HCEC 1CT (cell line): ENCODE measurements around the gene GATA2.

Source experiments
- DNase-seq: peaks from one replicate; pipeline ENCODE4 v3.0.0-alpha.2; 2017

The GATA2 gene

DNA sequence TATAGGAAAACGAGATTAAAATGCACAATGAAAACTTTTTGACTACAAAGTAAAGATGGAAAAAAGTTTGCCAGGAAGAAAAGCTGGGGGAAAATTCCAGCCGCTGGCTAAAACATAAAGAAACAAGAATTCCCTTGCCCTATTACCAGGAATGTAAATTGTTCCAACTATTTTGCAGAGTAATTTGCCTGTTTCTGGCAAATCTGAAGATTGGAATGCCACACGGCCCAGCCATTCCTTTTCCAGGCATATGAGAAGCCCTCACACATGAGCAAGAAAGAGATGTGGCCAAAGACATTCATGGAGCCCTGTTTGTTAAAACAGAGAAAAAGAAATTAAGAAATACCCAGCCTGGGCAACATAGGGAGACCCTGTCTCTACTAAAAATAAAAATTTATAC lies 8.4 kb upstream of the GATA2 start:
- DNase-seq: no peak

GRCh38 chr3:128500556-128500955 lies 7.6 kb upstream of the GATA2 start:
- DNase-seq: no peak

DNA sequence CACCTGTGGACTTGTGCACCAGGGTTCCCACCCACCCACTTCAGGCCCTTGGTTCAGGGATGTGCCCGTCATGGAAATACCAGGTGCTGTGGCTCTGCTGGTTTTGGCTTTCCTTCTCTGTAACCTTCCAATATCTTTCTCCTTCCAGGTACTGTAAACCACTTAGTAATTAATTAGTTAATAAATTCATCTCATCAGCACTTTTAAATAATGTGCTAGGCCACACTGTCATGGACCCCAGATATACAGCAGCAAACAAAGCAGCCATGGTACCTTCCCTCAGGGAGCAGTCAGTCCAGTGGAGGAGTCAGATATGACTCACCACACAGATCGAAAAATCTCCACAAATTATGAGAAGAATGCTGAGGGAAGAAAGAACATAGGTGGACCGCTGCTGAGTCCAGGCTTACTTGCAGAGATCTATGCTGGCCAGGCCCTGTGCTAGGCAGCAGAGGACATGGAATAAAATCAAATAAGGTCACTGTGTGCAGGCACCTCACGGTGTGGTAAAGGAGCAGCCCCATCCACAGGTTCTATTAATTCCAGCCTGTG lies 6.8 kb upstream of the GATA2 start:
- peak; percentile 27 for DNase-seq

- no peak for DNase-seq
Observed at GRCh38 chr3:128498901-128499530, 6.0 kb upstream of the GATA2 start.

DNA sequence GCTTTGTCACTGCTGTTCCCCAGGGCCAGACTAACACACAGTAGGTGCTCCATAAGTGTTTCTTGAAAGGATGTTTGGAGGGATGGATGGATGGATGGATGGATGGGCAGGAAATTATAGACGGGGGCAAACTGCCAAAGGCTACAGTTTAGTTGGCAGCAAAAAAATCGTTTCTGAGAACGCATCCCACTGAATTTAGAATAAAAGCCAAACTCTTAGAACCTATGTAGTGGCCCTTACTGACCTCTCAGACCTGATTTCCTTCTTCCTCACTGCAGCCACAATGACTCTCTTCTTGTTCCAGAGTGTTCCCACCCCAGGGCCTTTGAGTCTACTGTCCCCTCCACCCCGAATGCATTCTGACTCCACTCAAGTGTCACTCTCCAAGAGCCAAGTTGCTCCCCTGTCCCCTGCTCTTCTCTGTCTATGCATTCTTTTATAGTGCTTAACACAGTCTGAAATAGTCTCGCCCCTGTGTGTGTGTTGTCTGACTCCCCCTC lies 5.2 kb upstream of the GATA2 start:
- no peak for DNase-seq

DNA sequence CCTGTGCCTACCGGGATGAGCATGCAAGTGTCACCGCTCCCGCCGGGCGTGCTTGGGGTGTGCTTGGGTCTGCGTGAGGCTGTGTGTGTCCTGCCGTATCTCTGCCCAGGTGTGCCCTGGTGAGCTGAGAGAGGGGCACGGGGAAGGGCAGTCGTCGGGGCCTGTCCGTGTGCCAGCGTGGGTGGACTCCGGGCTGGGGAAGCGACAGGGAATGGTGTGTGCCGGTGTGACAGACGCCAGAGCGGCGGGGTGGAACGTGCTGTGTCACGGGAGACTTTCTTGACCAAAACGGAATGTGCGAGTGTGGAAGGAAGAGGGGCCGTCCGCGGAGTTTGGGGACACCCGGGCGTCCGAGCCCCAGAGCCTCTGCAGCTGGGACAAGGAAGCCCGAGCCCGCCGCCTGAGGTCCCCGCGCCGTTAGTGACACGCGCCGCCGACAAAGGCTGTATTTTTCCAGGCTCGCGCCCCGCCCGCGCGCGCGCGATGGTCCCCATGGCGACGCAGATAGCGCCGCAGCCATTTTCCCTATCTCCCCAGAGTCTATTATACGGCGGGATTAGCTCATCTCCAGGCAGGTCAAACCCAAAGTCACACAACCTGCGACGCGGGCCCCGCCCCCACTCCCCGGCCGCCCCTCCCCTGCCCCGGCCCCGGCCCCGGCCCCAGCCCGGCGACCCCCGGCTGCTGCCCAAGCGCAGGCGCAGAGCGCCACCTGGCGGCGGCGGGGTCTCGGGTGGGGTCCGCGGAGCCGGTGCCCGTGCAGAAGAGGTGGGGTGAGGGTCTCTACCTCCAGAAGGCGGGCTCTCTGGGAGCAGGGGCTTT lies 4.5 kb upstream of the GATA2 start:
- DNase-seq: no peak

DNA sequence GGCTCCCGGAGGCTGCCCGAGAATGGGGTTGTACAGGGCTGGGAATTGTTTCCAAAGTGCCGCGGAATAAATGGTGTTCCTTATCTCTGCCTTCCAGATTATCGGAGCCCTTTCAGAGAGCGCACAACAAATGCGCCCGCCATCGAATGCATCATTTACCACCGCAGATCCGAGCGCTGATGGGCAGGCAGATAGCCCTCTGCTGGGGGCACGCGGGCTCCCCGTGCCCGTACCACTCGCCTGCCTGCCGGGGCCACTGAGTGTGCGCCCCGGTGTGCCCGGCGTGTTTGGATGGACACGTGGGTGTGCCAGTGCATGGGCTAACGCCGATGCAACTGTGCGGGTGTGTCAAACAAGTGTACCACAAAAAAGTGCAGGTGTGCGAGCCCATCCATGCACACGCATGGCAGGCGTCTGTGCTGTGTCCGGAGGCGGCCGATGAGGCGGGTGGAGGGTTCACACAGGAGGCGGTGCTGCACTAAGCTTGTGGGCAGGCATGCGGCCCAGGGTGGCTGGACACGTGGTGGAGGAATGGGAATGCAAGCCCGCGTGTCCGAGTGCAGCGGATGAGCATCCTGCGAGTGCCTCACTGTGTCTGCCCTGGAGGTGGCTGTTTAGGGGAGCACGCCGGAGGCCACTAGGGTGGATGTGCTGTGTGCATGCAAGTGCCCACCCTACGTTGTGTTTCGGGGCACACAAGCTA lies 3.8 kb upstream of the GATA2 start:
- DNase-seq: no peak

GRCh38 chr3:128496019-128496601 lies 3.1 kb upstream of the GATA2 start:
- DNase-seq: no peak

DNA sequence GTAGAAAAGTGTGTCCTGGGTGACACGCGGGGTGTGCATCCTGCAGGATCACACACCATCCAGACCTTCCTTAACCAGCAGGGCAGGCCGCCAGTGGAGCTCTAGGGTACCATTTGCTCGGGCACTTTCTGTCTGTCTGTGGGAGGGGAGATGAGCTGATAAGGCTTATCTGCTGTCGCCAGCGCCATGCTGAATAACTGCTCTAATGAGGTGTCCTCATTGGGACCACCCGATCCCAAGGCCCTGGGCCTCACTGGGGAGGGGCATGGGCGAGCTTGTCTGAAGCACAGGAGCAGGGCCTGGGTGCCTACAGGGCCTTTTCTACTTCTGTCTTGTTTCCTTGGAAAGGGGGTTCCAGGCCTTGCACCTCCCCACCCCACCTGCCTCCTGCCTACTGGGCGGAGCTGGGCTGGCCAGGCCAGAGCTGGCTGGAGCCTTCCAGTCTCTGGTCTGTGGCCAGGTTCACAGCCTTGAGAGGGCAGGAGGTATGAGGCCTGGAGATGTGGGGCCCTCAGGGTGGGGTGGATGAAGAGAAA lies 2.5 kb upstream of the GATA2 start:
- DNase-seq: no peak

GRCh38 chr3:128494367-128494650 lies 1.3 kb upstream of the GATA2 start:
- DNase-seq: no peak

GRCh38 chr3:128493570-128494366 lies 767 bp upstream of the GATA2 start:
- no peak for DNase-seq

- DNase-seq: no peak
Observed at GRCh38 chr3:128491941-128492670, 895 bp downstream of the GATA2 start.

GRCh38 chr3:128491691-128491940 lies 1.4 kb downstream of the GATA2 start:
- no peak for DNase-seq

GRCh38 chr3:128490915-128491690 lies 1.9 kb downstream of the GATA2 start:
- DNase-seq: no peak

GRCh38 chr3:128490650-128490914 lies 2.4 kb downstream of the GATA2 start:
- DNase-seq: no peak

DNA sequence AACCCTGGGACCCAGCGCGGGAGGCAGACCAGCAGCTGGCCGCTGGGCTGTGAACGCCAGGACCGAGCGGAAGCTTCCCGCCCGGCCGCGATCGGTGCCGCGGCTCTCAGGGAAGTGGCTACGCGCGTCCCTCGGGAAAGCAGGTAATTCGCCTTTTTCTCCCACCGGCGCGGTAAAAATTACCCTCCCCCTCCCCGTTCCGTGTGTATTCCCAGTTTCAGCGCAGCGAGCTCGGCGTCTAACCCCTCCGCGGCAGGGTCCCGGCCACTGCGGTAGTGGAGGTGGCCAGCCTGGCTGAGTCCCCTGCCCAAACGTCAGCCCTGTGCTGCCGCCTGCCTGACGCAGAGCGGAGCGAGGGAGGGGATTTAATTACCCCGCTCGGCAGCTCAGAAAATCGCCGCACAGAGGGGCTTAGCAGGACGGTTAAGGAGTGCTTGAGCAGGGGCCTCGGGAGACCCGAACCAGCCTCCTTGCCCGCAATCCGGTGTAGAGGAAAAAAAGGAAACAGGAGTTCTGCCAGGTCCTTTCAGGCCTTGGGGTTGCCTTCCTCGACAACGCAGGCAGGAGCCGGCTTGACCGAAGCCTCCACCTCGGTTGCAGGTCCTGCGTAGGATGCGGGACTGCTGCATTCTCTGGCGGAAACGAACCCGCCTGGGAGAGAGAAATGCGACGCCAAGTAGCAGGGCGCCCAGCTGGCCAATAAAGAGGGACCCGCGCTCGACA lies 2.9 kb downstream of the GATA2 start:
- DNase-seq: no peak

DNA sequence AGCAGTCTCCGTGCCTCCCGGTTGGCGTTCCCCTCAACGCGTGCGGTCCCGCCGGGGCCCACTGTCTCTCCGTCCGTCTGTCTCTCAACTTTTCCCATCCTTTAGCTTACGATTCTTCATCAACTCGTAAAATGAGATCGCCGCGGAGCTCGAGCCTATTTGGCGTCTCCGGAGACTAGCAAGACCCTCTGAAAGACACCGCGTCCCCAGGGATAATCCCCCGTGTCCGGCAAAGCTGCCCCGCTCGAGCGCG lies 3.4 kb downstream of the GATA2 start:
- no peak for DNase-seq

DNA sequence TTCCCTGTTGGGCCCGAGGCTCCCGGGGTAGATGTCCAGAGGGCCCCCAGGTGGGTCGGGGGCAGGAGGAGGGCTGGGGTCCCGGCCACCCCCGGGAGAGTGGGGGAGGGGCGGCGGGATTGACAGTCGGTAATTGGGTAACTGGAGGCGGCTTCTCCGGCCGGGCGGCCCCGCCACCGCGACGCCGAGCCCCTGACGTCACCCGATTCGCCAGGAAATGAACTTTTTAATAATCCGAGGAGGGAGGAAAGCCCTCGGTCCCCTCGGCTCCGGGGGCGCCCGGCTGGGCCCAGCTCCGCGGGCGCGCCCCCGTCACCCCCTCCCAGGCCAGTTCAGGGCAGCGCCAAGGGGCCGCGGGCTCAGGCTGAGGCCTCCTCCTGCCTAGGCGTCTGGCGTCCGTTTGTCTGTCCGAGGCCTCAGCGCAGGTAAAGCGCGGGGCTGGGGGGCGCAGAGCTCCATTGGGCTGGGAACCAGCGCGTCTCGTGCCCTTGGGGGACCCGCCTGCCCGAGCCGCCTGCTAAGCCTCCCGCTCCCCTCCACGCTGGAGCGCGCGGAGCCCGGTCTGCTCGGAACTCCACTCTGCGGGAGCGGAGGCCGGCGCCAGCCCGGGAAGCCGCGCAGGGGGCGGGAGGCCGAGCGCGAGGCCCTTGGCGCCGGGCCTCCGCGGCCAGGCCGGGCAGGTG lies 3.9 kb downstream of the GATA2 start:
- no peak for DNase-seq

GRCh38 chr3:128488636-128488990 lies 4.4 kb downstream of the GATA2 start:
- no peak for DNase-seq
